HG03108 (cell line): ENCODE measurements around the gene PLD3.
"Not testable (repeated sequence)": the region's sequence is repeated elsewhere in the genome, so short reads cannot be mapped to it uniquely, and the experiment has no call there.

Experiments
- ATAC-seq: cut with Tn5 transposase; IDR thresholded peaks from one replicate; pipeline ENCODE4 v1.9.1; 2021; ENCODE audit warnings: moderate library complexity; ENCODE audit not compliant: unreplicated experiment

The PLD3 gene

GRCh38 chr19:40387155-40387554 lies 38.7 kb downstream of the PLD3 start:
- no peak for ATAC-seq

DNA sequence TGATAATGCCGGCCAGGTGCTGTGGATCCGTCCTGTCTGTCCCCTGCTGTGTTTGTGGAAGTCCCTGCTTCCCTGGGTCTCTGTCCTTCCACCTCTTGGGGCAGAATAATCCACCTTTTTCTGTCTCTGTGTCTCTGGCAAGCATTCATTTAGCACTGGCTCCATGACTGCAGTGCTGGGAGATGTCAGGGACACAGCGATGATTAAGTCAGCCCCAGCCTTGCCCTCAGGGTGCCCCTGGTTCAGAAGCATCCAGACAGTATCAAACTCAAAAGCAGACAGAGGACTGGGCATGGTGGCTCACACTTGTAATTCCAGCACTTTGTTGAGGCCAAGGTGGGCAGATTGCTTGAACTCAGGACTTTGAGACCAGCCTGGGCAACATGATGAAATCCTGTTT lies 40.0 kb downstream of the PLD3 start:
- ATAC-seq: no peak

GRCh38 chr19:40389404-40390083 lies 41.0 kb downstream of the PLD3 start:
- ATAC-seq: no peak

DNA sequence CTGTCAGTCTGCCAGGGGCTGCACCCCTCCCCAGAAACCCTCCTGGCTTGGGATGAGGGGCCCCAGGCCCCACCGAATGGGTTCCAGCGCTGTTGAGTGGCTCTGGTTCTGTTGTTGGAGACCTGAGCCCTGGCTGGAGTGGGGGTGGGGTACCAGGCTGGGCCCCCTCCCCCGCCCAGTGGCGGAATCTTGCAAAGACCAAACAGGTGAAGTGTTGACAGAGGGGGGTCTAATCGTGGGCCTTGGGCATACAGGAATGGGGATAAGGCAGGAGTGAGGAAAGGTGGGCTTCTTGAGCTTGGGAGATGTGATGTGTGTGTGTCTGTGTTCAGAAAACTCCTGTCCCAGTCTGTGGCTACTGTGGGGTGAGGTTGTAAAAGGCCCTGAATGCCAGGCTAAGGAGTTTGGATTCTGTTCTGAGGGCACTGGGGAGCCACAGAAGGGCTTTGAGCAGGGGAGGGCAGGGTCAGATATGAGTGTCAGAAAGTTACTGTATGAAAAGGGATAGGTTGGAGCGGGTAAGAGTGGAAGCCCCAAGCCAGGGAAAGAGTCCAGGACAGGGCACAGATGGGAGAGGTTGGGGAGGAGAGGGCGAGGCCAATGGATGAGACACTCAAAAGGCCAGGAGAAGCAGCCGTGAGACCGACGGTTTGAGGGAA lies 41.7 kb downstream of the PLD3 start, which contains the start of gene HIPK4:
Gene HIPK4, minus strand, starts transcription at position 98 of the 659 bp plus-strand sequence. CDS start 279 bp downstream, outside the sequence.
- no peak for ATAC-seq

- no peak for ATAC-seq
These were observed 43.6 kb downstream of the PLD3 start for GRCh38 chr19:40392123-40392522.

DNA sequence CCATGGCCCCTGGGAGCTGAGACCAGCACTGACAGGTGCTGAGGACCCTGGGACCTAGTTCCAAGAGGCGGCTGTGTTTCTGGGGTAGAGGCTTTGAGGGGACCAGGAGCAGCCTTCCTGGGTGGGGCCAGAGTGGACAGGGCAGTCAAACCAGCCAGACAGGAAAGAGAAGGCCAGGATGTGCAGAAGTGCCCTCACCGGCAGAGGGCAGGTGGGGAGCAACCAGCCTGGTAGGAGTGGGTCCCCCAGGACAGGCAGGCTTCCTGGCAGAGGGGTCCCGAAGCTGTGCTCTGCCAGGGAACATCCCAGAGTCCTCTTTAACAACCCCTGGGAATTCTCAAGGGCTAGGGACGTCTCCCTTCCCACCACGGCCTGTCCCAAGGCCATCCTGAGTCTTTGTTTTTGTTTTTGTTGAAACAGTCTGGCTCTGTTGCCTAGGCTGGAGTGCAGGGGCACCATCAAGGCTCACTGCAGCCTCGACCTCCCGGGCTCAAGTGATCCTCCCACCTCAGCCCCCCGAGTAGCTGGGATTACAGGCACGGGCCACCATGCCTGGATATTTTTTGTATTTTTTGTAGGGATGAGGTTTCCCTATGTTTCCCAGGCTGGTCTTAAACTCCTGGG lies 44.5 kb downstream of the PLD3 start:
- no peak for ATAC-seq

GRCh38 chr19:40393894-40394815 lies 45.7 kb downstream of the PLD3 start:
- ATAC-seq: no peak

DNA sequence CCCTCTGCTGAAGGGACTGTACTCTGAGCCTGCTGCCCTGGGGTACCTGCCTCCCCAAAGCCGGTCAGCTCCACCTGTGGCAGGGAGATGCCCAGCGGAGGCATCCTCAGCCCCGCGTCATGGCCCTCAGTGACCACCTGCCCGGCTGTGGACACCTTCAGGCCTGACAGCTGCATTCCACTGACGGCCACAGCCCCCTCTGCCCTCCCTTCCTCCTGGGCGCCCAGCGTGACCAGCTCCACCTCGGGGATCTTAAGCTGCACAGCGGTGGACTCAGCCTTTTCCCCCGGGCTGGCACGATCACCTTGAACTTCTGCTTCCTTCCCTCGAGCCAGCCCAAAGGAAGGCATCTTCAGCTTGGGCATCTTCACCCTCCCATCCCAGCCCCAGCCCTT lies 46.3 kb downstream of the PLD3 start:
- no peak for ATAC-seq

GRCh38 chr19:40395956-40396355 lies 47.5 kb downstream of the PLD3 start:
- no peak for ATAC-seq

GRCh38 chr19:40396886-40397567 lies 48.5 kb downstream of the PLD3 start:
- no peak for ATAC-seq

DNA sequence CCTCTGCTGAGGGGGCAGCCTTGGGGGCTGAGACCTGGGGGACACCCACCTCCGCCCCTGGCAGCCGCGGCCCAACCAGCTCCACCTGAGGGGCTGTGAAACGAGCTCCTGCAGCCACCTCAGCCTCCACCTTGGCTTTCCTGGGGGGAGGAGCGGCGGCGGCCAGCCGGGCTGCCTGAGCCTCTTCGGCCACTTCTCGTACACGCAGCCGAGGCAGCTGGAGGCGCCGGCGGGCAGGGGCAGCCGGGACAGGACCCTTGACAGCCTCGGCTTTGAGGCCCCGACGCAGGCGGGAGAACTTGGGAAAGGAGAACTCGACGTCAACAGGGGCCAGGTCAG lies 49.0 kb downstream of the PLD3 start:
- no peak for ATAC-seq

DNA sequence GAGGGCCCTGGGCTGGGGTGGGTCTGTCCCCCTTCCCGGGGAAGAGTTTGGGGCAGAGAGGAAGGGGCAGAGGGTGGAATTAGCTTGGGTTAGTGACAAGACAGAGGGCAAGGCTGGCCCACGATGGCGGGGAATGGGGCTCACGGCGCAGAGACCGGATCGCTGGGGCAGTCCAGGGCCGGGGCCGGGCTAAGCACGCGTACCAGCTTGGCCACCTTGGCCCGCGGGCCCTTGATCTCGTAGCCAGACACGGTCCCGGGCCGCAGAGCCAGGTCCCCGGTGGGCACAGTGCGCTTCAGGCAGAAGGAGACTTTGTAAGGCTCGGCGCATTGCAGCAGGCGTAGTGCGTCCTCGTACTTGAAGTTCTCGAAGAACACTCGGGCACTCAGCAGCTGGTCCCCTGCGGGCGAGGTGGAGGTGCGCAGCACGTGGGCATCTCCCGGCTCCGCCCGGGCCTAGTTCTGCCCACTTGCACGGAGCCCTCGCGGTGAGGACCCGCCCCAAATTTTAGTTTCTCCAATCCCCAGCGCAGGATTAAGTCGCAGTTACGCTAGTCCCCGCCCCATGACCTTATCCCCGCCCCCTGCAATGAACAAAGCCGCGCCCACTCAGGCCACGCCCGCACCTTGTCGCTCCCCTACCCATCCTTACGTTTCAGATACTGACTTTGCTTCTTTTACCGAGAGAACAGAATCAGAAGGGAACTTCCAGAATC lies 50.1 kb downstream of the PLD3 start:
- ATAC-seq: no peak

DNA sequence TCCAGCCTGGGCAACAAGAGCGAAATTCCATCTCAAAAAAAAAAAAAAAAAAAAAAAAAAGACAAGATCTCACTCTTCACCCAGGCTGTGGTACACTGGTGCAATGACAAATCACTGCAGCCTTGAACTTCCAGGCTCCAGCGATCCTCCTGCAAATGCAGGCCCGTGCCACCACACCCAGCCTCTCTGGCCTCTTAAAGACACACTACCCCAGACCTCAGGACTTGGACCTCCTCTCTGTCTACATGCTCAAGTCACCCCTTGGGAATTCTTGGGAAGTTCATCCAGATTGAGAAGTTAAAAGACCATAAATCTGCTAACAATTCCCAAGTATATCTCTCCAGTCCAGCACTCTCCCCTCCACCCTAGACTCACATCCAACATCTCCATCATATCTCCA lies 52.1 kb downstream of the PLD3 start:
- no peak for ATAC-seq

- ATAC-seq: peak; percentile 53
These were observed 54.9 kb downstream of the PLD3 start for GRCh38 chr19:40403262-40403984.

GRCh38 chr19:40407714-40408597 lies 59.5 kb downstream of the PLD3 start:
- ATAC-seq: no peak

GRCh38 chr19:40408598-40408925 lies 60.1 kb downstream of the PLD3 start:
- ATAC-seq: not testable (repeated sequence)

GRCh38 chr19:40410030-40410389 lies 61.5 kb downstream of the PLD3 start:
- no peak for ATAC-seq

GRCh38 chr19:40411125-40411842 lies 62.8 kb downstream of the PLD3 start:
- ATAC-seq: no peak
